Kidney (tissue), 14 donors: ENCODE measurements around the gene TMEM263. TPM values are rescaled to one million over a fixed set of nuclear protein-coding genes. Genes with fewer than 3 reads are reported as not detected.

Source experiments
- DNase-seq, 5 donors: peaks; one replicate each; pipeline ENCODE4 v3.0.0-alpha.2; 2013 to 2020
- FAIRE-seq: peaks from 2 replicates; lab custom pipeline; 2012; peaks lifted over from hg19 to GRCh38; lab: Jason Lieb, UNC
- H3K27ac ChIP-seq, 2 donors: one replicate each; pipeline ENCODE4 v1.7.0; 2013; ENCODE audit warnings: low read depth in 2 of 2, low read length in 2 of 2, inconsistent platforms in 1 of 2
- H3K27me3 ChIP-seq: one replicate; pipeline ENCODE4 v1.7.1; 2013; ENCODE audit warnings: low read length, inconsistent platforms; ENCODE audit not compliant: control insufficient read depth, insufficient read depth
- H3K36me3 ChIP-seq, 3 donors: one replicate each; pipeline versions ENCODE4 v1.7.0 to v1.7.1; 2013; ENCODE audit warnings: low read length in 3 of 3, control low read depth in 1 of 3, inconsistent platforms in 1 of 3; ENCODE audit not compliant: insufficient read depth in 3 of 3, control insufficient read depth in 2 of 3
- H3K4me1 ChIP-seq, 3 donors: one replicate each; pipeline versions ENCODE4 v1.7.0 to v1.7.1; 2013; ENCODE audit warnings: low read length in 3 of 3, inconsistent platforms in 1 of 3, low read depth in 1 of 3; ENCODE audit not compliant: control insufficient read depth in 2 of 3, insufficient read depth in 2 of 3
- H3K4me3 ChIP-seq, 3 donors: one replicate each; pipeline versions ENCODE4 v1.7.0 to v1.8.1; 2013; ENCODE audit warnings: low read length in 3 of 3, control low read depth in 1 of 3, inconsistent platforms in 1 of 3
- H3K9ac ChIP-seq, 3 donors: one replicate each; pipeline versions ENCODE4 v1.7.0 to v1.7.1; 2013; ENCODE audit warnings: low read length in 3 of 3, control low read depth in 1 of 3, inconsistent platforms in 1 of 3
- H3K9me3 ChIP-seq, 3 donors: one replicate each; pipeline versions ENCODE4 v1.7.0 to v1.7.1; 2013; ENCODE audit warnings: low read length in 3 of 3, control low read depth in 1 of 3, inconsistent platforms in 1 of 3; ENCODE audit not compliant: control insufficient read depth in 2 of 3, insufficient read depth in 1 of 3
- CTCF ChIP-seq: IDR thresholded peaks from 3 replicates; pipeline ENCODE4 v1.5.1; 2012; ENCODE audit warnings: mild to moderate bottlenecking, moderate library complexity, borderline replicate concordance; ENCODE audit not compliant: insufficient read depth; ENCODE audit errors: extremely low read depth
- intact Hi-C: fragments of 100-400 bp; cut with DNase I; formaldehyde crosslinking; loops from one replicate; pipeline ENCODE4 v1.11.1; 2022
- polyA plus RNA-seq: library from polyadenylated mRNA; stranded (reverse); fragments of 350-450 nt; fragmentation: Illumina TruSeq; extraction: RNeasy Lipid Tissue Mini Kit (QIAGEN cat#74804); gene quantifications from one replicate; pipeline ENCODE4 v1.2.3, GENCODE V29; 2014; ENCODE audit warnings: low read depth, low replicate concordance; ENCODE audit not compliant: insufficient read depth
- total RNA-seq: library from RNA; stranded (reverse); fragmentation: NEBNext Ultra II Directional; extraction: Animal tissue kit (Norgen Biotek cat#: 25700); gene quantifications from one replicate; pipeline ENCODE4 v1.2.1, GENCODE V29; 2021
- donor health status: control.
- donor health status: control.
- donor health status: control.
- donor health status: control.
- donor health status: control.
- donor health status: DM: yes; HTN: yes; CAD: no.
- donor health status: Normal renal cell carcinoma (clear cell type).

The TMEM263 gene
- total and polyA plus RNA-seq, 2 donors from 2014 or later, result 28.7 to 43.1 TPM

DNA sequence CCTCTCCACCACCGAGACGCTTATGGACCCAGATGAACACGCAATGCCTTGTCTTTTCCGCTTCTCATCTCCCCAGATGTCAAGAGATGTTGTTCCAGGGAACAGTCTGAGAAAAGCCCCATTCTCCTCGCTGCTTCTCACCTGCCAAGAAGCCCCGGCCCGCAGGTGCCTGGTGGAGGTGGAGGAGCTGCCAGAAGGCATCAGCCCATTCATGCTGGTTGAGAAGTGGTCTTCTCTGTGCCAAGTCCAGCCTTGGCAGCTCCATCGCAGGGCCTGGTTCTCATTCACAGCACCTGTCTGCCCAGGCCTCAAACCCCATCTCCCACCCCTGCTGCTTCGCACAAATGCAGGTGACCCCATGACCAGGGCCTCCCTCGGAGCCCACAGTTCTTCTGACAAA, 42.3 kb upstream of the TMEM263 start:
- Histone ChIP-seq H3K27ac (no peak overlapping the region), H3K27me3 (no peaks in the 10 kb centered on the region), H3K9ac (no peak overlapping the region), H3K4me3 (no peak overlapping the region), H3K36me3 (no peaks in the 10 kb centered on the region), H3K9me3 (no peaks in the 10 kb centered on the region), H3K4me1 (no peaks in the 10 kb centered on the region)
- FAIRE-seq, result no peak
- intact Hi-C loops, result loop anchor here (10.0 kb wide), 1 partner anchor 529 kb away; no protein-coding TSS in a partner anchor
- no peak for DNase-seq
- no peak for TF ChIP-seq CTCF

DNA sequence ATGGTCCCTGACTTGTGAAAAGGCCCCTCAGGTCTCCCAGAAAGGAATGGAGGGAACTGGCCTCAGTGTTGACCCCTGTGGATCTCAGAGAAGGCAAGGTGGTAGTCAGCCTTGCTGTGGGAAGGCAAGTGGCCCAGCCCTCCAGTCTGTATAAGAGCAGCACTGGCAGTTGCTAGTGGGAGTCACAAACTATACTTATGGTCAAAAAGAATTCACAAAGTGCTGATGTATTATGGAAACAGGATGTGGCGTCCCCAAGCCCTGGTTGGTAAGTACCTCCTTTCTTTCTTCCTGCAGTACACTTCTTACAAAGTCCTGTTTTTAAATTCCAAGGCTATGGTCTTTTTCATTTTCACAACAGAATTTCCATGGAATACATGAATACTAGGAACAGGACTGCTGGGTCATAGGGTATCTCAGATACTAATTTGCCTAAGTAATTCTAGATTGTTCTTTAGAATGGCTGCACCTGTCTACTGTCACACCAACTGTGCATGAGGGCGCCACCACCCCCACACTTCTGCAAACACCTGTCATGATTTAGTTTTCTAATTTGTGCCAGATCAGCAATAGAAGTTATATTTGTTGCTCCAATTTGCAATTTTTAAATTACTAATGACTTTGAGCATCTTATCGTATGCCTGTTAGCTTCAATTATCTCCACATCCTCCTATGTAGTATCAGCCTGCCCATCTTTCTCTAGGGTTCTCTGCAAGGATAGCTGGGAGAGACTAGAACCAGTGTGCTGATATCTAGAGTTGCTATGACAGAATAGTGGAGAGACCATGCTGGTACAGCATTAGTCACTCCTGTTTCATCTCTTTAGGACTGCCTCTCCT, 40.7 kb upstream of the TMEM263 start:
- FAIRE-seq, result no peak
- intact Hi-C loops, result loop anchor here (10.0 kb wide), 1 partner anchor 530 kb away; no protein-coding TSS in a partner anchor
- H3K9me3 ChIP-seq, result no peaks in the 10 kb centered on the region
- no peaks in the 10 kb centered on the region for H3K36me3 ChIP-seq
- no peak overlapping the region for H3K9ac ChIP-seq
- H3K27me3 ChIP-seq, result no peaks in the 10 kb centered on the region
- no peak overlapping the region for H3K4me3 ChIP-seq
- no peaks in the 10 kb centered on the region for H3K4me1 ChIP-seq
- no peak for DNase-seq
- H3K27ac ChIP-seq, result no peak overlapping the region
- no peak for TF ChIP-seq CTCF

DNA sequence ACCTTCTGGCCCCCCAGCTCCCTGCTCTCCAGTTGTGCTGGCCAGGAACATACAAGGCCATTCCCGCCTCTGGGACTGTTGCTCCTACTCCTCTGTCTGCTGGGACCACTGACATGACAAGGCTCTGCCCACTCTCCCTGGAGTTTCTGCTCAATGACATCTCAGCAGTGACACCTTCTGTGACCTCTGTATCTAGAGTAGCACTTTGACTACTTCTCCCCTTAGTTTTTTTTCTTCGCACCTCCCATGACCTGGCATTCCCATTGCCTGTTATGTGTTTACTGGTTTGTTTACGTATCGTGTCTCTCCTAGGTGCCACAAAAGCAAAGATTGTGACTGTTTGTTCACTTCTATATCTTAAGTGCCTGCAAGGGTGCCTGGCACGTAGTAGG, 40.1 kb upstream of the TMEM263 start:
- no peak for FAIRE-seq
- no peaks in the 10 kb centered on the region for H3K4me1 ChIP-seq
- H3K27ac ChIP-seq, result no peak overlapping the region
- H3K4me3 ChIP-seq, result no peak overlapping the region
- no peaks in the 10 kb centered on the region for H3K27me3 ChIP-seq
- no peak for DNase-seq
- no peak for TF ChIP-seq CTCF
- intact Hi-C loops, result loop anchor here (10.0 kb wide), 1 partner anchor 531 kb away; no protein-coding TSS in a partner anchor
- no peaks in the 10 kb centered on the region for H3K9me3 ChIP-seq
- H3K9ac ChIP-seq, result no peak overlapping the region
- H3K36me3 ChIP-seq, result no peaks in the 10 kb centered on the region
